Vagina (tissue), 2 donors: ENCODE measurements around the gene EML2.

ENCODE experiments used
- POLR2A ChIP-seq, 2 donors: fragments of 450-650 bp; IDR thresholded peaks; one replicate each; pipeline ENCODE4 v1.6.1; 2017; ENCODE audit warnings: antibody characterized with exemption in 2 of 2, mild to moderate bottlenecking in 2 of 2, moderate library complexity in 2 of 2
- POLR2AphosphoS5 ChIP-seq, 2 donors: sonication (generic); formaldehyde crosslinking; IDR thresholded peaks; one replicate each; pipeline ENCODE4 v1.9.0; 2017; ENCODE audit warnings: antibody characterized with exemption in 2 of 2, mild to moderate bottlenecking in 2 of 2, low read depth in 1 of 2; ENCODE audit not compliant: insufficient read depth in 1 of 2
- TF ChIP-seq, protein P1 (sequence below), 3 experiments: fragments of 450-650 bp in 2 of 3; fragments of 200-600 bp in 1 of 3; sonication (generic) in 1 of 3; IDR thresholded peaks; one replicate each; pipeline ENCODE4 v1.5.1; 2017 to 2019; ENCODE audit warnings: antibody characterized with exemption in 3 of 3, mild to moderate bottlenecking in 2 of 3, moderate library complexity in 2 of 3

- no peak for TF ChIP-seq POLR2A (IDR thresholded peaks at IDR 0.05)
- TF ChIP-seq, protein P1, sequence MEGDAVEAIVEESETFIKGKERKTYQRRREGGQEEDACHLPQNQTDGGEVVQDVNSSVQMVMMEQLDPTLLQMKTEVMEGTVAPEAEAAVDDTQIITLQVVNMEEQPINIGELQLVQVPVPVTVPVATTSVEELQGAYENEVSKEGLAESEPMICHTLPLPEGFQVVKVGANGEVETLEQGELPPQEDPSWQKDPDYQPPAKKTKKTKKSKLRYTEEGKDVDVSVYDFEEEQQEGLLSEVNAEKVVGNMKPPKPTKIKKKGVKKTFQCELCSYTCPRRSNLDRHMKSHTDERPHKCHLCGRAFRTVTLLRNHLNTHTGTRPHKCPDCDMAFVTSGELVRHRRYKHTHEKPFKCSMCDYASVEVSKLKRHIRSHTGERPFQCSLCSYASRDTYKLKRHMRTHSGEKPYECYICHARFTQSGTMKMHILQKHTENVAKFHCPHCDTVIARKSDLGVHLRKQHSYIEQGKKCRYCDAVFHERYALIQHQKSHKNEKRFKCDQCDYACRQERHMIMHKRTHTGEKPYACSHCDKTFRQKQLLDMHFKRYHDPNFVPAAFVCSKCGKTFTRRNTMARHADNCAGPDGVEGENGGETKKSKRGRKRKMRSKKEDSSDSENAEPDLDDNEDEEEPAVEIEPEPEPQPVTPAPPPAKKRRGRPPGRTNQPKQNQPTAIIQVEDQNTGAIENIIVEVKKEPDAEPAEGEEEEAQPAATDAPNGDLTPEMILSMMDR (IDR thresholded peaks at IDR 0.05) = no peak
- TF ChIP-seq POLR2AphosphoS5 (IDR thresholded peaks at IDR 0.05; ENCODE audit: insufficient read depth in 1 of 2, low read depth in 1 of 2) = no peak
Observed at GRCh38 chr19:45674946-45675345, 35.7 kb upstream of the EML2 start.
